ENCODE results near the gene SLC66A2.
"Not testable (repeated sequence)": the region's sequence is repeated elsewhere in the genome, so short reads cannot be mapped to it uniquely, and the experiment has no call there.

The SLC66A2 gene

GRCh38 chr18:79881695-79882094 is 69.8 kb downstream of the SLC66A2 start:
- no peak for DNase-seq (ENCODE audit: low read depth in 2 of 2)

DNA sequence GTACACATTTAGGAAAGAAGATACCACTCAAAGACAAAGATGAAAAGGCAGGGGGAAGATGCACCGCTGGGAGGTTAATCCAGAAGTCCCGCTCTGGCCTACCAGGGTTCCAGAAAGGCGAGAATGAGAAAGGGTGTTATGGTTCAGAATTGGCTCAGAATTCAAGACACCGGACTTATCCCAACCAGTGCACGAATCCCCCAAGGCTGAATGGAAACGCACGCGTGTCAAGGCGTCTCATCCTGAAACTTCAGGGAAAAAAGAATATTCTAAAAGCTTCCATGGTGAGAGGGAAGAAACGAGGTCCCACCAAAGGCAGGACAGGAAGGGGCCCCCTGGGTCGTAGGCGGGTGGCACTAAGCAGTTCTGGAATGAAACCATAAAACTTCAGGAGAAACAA is 71.9 kb downstream of the SLC66A2 start:
- DNase-seq (ENCODE audit: low read depth in 2 of 2): no peak

DNA sequence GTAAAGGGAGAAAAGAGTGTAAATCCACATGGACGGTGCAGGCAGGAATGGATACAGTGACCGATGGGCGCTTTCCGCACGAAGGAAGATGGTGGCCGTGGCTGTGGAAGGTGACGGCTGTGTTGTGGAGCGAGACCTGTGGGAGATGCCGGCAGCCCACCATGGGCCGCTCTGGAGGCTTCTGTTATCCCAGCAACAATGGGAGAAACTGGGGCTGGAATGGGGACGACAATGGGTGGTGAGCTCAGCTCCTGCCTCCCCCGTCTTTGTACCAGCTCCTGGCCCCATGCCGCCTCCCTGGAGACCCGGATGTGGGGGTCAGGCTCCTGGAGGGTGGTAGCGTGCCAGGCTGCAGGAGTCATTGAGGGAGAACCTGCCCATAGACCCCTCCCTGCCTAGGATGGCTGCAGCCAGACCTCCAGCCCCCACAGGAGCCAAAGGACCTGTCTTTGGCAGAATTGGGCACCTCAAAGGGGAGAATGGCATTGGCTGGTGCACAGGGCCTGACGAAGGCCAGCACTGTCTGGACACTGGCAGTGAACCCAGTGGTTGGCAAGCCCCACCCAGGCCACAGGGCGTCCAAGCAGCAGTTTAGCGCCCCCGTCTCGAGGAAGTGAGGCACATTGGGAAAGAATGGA is 72.6 kb downstream of the SLC66A2 start:
- no peak for DNase-seq (ENCODE audit: low read depth in 2 of 2)

GRCh38 chr18:79878246-79878645 is 73.2 kb downstream of the SLC66A2 start:
- DNase-seq (ENCODE audit: low read depth in 2 of 2): not testable (repeated sequence)

DNA sequence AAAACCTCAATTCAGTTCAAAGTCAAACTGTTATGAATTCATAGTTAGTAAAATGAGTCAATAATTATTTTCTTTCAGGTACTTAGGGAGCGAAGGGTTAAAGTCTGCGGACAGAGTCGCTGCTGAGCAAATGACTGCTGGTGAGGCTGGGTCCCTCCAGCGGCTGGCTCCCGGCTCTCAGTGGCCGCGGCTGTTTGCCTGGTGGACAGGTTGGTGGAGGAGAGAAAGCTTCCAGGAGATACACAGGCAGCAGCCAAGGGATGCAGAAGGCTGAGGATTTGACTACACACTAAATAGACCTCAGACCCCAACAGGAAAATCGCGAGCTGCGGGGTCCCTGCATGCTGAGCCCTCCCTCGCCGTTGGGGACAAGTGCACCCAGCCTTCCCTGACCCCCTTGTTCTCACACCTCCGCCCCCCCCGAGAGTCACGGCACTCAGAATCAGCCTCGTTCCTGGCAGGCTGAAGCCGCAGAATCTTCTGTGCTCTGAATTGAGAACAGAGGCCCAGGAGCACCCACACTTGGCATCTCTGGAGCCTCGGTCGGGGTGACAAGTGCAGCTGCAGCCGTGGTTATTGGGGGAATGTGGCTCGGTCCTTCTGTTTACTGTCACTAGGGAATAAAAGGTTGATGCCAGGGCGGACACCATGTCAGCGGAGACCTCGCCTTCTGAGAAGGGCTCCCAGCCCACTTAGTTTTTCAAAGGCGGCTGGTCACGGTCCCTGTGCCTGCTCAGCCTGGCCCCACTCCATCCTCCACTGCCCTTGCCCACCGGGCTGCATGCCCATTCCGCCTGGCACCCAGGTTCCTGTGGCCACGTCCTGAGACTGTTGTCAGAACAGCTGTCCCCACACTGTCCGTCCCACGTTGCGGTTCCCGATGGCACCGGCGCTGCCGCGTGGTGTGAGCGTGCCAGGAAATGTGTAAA is 74.0 kb downstream of the SLC66A2 start:
- DNase-seq (ENCODE audit: low read depth in 2 of 2): no peak

GRCh38 chr18:79876497-79876896 is 75.0 kb downstream of the SLC66A2 start:
- DNase-seq (ENCODE audit: low read depth in 2 of 2): no peak

DNA sequence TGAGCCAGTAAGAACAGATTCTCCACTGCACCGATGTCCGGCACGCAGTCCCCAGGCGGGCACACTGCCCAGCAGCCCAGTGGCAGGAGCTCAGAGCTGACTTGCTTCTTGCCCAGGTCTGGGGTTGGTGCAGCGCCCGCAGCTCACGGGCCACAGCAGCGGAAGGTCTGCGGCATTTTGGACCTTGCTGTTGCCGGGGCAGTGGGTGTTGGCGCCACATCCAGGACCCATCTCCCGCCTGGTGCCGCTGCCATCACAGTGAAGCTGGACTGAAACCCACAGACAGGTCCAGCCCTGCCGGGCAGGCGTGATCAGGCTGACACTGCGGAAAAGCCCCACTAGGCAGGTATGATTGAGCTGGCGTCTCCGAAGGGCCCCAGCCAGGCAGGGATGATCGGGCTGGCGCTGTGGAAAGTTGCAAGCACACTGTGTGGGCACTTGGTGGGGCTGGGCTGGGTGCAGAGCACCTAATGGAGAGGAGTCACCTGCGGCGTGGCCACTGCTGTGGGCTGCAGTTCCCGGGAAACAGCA is 75.5 kb downstream of the SLC66A2 start:
- DNase-seq (ENCODE audit: low read depth in 2 of 2): no peak

DNA sequence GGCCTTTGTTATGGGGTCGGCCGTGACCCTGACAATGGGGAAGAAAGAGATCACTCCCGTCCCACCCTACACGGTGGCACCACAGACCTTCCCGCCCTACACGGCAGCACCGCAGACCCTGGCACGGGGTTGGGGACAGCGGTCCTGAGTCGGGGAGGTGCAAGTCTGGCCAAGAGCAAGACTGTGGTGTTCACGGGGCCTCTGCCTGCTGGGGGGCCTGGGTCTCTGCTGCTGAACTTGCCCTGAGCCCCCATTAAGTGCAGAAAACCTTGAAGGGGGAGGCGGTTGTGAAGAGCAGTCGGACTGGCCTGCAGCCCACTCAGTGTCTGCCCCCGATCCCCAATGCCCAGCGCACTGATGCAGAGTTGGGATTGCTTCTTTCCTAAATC is 75.9 kb downstream of the SLC66A2 start:
- no peak for DNase-seq (ENCODE audit: low read depth in 2 of 2)

DNA sequence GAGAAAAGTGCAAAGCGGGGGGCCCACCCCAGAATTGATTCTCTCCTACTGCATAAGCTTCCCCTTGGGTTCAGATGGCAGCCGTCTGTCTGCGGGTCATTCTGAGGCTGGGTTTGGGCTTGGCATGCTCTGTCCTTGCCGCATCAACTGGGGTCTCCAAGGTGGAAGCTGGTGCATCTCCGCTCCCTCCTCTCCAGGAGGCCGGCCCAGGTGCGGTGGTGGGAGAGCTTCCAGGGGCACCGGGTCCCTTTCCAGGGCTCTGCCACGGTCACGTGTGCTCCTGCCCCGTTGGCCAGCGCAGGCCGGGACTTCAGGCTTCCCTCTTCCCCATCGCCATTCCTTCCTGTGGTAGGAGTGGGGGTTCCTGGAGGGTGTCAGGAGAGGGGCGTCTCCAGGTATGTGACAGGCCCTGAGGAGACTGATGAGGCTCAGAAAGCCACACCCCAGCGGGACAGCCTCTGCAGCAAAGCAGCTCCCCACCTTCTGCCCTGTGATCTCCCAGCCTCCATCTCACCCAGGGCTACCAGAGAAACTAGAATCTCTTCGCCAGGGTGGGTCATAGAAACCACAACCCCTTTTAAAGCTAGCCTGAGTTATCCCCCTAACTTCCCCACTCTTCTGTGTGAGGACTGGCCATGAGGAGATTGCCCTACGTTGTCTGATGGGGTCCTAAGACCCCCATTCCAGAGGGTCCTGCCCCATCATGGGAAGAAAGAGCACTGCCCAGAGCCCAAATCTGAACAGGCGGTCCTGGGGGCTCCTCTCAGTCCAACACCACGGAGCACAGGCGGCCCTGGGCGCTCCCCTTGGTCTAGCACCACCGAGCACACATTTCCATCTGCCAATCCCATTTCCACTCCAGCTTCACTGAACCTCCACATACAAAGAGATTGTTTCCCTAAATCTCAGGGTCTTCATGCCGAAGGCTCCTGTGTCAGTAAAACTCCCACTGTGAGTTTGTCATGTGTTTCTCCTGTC is 76.6 kb downstream of the SLC66A2 start:
- no peak for DNase-seq (ENCODE audit: low read depth in 2 of 2)

DNA sequence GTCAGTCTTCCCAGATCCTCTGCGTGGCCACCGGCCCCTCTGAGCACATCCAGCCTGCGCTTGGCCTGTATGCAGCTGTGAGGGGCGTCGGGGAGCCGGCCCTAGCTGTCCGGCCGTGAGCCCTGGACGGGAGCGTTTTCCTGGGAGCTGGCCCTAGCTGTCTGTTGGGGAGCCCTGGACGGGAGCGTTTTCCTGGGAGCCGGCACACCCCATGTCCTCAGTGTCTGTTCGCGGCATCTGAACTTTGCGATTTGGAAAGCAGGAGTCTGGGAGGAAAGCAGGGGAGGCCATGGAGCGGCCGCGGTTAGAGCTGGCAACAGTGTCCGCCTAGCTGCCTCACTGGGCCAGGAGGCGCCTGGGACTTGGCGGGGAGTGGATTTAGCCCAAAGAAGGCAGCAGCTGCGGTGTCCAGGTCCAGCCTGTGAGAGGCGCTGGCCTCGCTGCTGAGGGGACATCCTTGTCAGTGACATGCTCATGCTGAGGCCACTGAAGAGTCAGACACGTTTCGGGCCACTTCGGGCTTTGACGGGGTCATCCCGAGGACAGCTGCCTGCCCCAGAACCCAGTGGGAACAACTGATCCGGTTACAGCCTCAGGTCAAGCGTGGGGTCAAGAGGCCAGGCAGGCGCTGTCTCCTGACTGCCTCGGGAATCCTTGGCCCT is 77.9 kb downstream of the SLC66A2 start:
- no peak for DNase-seq (ENCODE audit: low read depth in 2 of 2)

DNA sequence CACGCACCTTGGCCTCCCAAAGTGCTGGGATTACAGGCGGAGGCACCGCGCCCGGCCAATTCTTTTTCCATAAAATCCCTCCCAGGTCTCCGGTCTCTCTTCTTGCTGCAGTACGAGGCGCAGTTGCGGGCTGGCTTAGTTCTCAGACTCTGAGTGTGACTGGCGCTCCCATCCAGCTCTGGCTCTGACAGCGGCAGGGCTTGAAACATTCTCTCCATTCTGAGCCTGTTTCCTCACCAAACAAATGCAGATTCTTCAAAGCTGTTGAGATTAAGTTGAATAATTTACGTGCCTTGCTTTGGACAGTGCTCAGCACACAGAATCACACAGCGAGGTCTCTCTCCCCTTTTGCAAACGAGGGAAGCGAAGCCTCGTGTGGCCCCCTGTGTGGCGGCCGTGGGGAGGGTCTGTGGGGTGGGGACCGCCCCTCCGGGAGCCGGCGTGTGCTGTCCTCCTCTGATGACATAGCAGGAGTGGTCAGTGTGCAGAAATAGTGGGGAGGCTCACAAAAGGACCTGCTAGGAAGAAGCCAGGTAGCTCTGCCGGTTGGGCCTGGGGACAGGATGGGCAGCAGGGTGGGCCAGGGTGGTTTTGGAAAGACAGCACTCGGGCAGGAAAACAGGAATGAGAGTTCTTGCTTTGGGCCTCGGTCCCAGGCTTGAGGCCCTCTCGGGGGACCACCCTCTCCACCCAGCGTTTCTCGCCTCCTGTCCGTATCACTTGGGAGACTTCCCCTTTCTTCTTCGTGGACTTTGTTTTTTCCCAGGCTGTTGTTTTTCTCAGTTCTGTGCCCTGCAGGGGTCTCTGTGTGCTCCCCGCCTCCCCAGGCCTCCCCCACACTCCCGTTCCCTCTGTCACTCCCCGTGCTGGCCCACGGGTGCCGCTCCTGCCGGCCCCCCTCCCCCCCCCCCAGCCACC is 78.7 kb downstream of the SLC66A2 start:
- DNase-seq (ENCODE audit: low read depth in 2 of 2): no peak

DNA sequence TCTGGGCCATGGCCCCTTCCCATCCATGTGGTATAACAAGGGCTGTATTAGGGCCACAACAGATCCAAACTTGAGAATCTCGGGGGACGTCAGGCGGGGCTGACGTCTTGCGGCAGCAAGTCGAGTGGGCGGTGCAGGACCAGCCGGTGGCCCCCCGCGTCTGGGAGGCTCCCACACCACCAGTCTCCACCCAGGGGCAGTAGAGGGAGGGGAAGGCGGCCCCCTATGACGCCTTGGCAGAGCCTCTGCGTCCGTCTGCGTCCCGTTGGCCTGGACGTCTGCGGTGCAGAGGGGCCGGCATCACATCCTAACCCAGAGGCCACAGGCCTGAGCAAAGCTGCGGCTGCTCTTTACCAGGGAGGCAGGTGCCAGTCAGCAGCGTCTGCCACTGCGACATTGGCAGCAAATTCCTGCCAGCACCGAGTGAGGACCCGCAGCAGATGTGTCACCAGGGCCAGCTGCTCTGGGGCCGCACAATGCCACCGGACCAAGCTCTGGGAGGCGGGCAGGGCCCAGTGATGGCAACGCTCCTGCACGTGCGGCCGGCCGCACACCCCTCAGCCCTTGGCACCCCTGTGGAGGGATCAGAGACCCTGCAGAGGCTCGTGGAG is 79.9 kb downstream of the SLC66A2 start:
- DNase-seq (ENCODE audit: low read depth in 2 of 2): no peak

DNA sequence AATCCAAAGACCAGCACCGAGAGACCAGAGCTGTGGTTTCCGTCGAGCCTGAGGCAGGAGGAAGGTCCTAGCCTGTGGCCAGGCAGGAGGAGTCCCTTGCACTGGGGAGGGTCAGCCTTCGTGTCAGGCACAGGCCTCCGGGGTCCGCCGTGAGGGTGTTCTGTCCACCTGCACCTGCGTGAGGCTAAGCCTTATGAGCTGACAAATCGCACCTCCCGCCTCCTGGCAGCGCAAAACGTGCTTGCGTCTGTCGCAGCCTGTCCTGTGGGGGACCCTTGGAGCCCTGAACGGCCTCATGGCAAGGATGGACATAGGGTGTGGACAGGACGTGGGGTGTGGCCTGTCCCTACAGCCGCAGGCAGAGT is 80.4 kb downstream of the SLC66A2 start:
- no peak for DNase-seq (ENCODE audit: low read depth in 2 of 2)

- DNase-seq (ENCODE audit: low read depth in 2 of 2): no peak
These were observed 81.0 kb downstream of the SLC66A2 start for GRCh38 chr18:79870301-79871025.

- DNase-seq (ENCODE audit: low read depth in 2 of 2): no peak
These were observed 81.7 kb downstream of the SLC66A2 start for GRCh38 chr18:79869591-79870300.

- no peak for DNase-seq (ENCODE audit: low read depth in 2 of 2)
These were observed 82.5 kb downstream of the SLC66A2 start for GRCh38 chr18:79868811-79869541.

GRCh38 chr18:79868168-79868784 is 83.2 kb downstream of the SLC66A2 start:
- DNase-seq (ENCODE audit: low read depth in 2 of 2): no peak
